ENCODE measurements around the gene PTPN14.

Gene PTPN14

DNA sequence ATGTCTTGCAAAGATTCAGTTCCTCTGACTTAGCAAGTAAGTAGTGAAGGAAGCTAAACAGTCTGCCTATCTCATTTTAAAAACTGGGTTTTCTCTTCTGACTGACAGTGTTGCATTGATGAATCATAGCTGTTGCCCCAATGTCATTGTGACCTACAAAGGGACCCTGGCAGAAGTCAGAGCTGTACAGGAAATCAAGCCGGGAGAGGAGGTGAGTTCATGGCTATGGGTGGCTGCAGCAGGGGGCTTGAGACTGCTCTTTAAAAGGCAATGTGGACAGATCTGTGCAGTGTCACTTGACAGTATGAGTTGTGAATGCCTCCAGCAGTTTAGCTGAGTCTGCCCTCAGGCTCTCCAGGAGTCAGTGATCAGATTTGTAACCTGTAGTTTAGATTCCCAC is 223.9 kb downstream of the PTPN14 start:
- TF ChIP-seq ZNF354C (tag by site-specific recombination; IDR thresholded peaks at IDR 0.05; ENCODE audit: borderline replicate concordance, low read depth) (no peak), SP3 (tag by site-specific recombination; IDR thresholded peaks at IDR 0.05) (no peak), ZIC2 (tag by site-specific recombination; IDR thresholded peaks at IDR 0.05) (0 out of 2 replicates have a peak, but pooled peaks have one; percentile 8), GLIS1 (tag by site-specific recombination; IDR thresholded peaks at IDR 0.05) (0 out of 2 replicates have a peak, but pooled peaks have one; percentile 6)
- TF ChIP-seq, protein P1, sequence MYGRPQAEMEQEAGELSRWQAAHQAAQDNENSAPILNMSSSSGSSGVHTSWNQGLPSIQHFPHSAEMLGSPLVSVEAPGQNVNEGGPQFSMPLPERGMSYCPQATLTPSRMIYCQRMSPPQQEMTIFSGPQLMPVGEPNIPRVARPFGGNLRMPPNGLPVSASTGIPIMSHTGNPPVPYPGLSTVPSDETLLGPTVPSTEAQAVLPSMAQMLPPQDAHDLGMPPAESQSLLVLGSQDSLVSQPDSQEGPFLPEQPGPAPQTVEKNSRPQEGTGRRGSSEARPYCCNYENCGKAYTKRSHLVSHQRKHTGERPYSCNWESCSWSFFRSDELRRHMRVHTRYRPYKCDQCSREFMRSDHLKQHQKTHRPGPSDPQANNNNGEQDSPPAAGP (tag by site-specific recombination; IDR thresholded peaks at IDR 0.05), result no peak
- TF ChIP-seq, protein P2, sequence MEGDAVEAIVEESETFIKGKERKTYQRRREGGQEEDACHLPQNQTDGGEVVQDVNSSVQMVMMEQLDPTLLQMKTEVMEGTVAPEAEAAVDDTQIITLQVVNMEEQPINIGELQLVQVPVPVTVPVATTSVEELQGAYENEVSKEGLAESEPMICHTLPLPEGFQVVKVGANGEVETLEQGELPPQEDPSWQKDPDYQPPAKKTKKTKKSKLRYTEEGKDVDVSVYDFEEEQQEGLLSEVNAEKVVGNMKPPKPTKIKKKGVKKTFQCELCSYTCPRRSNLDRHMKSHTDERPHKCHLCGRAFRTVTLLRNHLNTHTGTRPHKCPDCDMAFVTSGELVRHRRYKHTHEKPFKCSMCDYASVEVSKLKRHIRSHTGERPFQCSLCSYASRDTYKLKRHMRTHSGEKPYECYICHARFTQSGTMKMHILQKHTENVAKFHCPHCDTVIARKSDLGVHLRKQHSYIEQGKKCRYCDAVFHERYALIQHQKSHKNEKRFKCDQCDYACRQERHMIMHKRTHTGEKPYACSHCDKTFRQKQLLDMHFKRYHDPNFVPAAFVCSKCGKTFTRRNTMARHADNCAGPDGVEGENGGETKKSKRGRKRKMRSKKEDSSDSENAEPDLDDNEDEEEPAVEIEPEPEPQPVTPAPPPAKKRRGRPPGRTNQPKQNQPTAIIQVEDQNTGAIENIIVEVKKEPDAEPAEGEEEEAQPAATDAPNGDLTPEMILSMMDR (tag by site-specific recombination; IDR thresholded peaks at IDR 0.05), result no peak
- H3K9me3 ChIP-seq (ENCODE audit: control insufficient read depth, insufficient read depth, low read depth, low read length), result no peaks in the 10 kb centered on the region
- no peak overlapping the region for H3K4me3 ChIP-seq (ENCODE audit: low read depth, low read length)
- POLR2A ChIA-PET, result no interaction called here
- no peak overlapping the region for H3K27ac ChIP-seq (ENCODE audit: extremely low read depth, low read depth, low read length)
- H3K36me3 ChIP-seq (ENCODE audit: control insufficient read depth in 2 of 2, insufficient read depth in 1 of 2, low read length in 2 of 2), result peaks cover 0 to 17% of the 10 kb centered on the region in 2 experiments; a peak in 1 of 3 replicates
- CTCF ChIA-PET, result interaction anchor here (0.5 to 14.5 kb wide), 22 partner anchors 10 to 311 kb away, joined by 3 to 428 read pairs (median 4); no protein-coding TSS in a partner anchor
- no peaks in the 10 kb centered on the region for H3K4me1 ChIP-seq (ENCODE audit: control insufficient read depth, insufficient read depth, low read length)

DNA sequence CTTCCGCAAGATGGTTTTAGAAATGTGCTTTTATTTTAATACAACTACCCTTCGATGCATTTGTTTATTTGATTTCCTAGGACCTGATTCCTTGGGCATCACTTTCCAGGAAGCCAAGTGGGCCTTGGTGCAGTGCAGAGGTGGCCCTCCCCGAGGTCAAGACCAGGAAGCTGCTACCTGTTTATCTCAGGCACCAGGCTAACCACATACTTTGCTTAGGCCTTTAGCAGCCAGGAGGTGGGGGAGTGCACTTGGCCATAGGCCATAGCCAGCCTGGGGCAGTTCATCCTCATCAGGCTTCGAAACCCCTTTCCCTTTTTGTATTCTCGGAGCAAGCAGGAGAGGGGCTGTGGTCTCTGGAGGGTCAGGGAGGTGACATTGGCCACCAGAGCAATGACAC is 225.0 kb downstream of the PTPN14 start:
- Histone ChIP-seq H3K4me3 (ENCODE audit: low read depth, low read length) (no peak overlapping the region), H3K9me3 (ENCODE audit: control insufficient read depth, insufficient read depth, low read depth, low read length) (no peaks in the 10 kb centered on the region), H3K27ac (ENCODE audit: extremely low read depth, low read depth, low read length) (no peak overlapping the region), H3K36me3 (ENCODE audit: control insufficient read depth in 2 of 2, insufficient read depth in 1 of 2, low read length in 2 of 2) (peaks cover 0 to 18% of the 10 kb centered on the region in 2 experiments; a peak in 1 of 3 replicates), H3K4me1 (ENCODE audit: control insufficient read depth, insufficient read depth, low read length) (no peaks in the 10 kb centered on the region)
- ChIA-PET POLR2A (interaction anchor here (1.2 kb wide), 1 partner anchor 65 kb away, joined by 3 read pairs; no protein-coding TSS in a partner anchor), CTCF (interaction anchor here (1.4 to 14.5 kb wide), 5 partner anchors 9 to 263 kb away, joined by 3 to 428 read pairs (median 186); no protein-coding TSS in a partner anchor)
- TF ChIP-seq ZNF16 (tag by site-specific recombination; IDR thresholded peaks at IDR 0.05; ENCODE audit: low read depth) (no peak), ZEB2 (tag by site-specific recombination; IDR thresholded peaks at IDR 0.05) (no peak)

DNA sequence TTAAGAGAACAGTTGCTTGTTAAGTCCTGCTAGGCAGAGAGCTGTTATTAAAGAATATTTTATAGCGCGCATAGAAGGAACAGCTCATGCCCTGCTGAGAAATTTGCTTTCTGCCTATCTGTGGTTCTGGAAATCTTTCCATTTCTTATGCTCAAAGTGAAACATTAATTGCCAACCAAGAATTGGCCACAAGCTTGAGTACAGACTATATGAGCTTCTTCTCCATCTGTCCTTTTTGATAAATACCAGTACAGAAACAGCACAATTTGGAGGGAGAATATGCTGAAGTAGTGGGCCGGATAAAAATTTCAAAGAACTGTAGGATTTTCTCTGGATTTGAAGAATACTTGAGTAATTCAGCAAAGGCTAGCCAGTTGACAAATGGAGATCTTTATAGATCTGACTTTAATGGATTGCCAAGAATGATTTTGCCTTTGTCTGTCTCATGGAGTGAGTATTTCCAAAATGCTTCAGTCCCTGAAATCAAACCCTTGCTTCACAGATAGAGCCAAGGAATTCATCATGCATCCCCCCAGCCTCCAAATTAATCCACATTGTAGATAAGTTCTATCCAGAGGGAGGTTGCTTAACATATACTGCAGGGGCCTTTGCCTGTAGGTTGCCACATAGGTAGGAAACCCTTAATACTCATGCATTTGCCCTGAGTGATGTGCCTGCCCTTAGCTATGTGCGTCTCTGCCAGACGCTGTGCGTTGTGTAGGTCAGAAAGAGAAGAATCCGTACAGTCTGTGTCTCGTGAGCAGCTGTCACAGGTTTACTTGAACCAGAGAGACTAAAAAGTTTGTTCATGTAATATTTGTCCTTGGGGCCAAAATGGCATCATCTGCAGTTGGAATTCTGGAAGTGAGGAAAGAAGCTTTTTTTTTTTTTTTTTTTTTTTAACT is 226.3 kb downstream of the PTPN14 start:
- Histone ChIP-seq H3K36me3 (ENCODE audit: control insufficient read depth in 2 of 2, insufficient read depth in 1 of 2, low read length in 2 of 2) (peaks cover 0 to 17% of the 10 kb centered on the region in 2 experiments; a peak in 1 of 3 replicates), H3K4me1 (ENCODE audit: control insufficient read depth, insufficient read depth, low read length) (no peaks in the 10 kb centered on the region), H3K27ac (ENCODE audit: extremely low read depth, low read depth, low read length) (no peak overlapping the region), H3K9me3 (ENCODE audit: control insufficient read depth, insufficient read depth, low read depth, low read length) (no peaks in the 10 kb centered on the region), H3K4me3 (ENCODE audit: low read depth, low read length) (no peak overlapping the region)
- TF ChIP-seq, protein P3, sequence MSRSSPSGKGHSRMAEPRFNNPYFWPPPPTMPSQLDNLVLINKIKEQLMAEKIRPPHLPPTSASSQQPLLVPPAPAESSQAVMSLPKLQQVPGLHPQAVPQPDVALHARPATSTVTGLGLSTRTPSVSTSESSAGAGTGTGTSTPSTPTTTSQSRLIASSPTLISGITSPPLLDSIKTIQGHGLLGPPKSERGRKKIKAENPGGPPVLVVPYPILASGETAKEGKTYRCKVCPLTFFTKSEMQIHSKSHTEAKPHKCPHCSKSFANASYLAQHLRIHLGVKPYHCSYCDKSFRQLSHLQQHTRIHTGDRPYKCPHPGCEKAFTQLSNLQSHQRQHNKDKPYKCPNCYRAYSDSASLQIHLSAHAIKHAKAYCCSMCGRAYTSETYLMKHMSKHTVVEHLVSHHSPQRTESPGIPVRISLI (tag by site-specific recombination; IDR thresholded peaks at IDR 0.05), result no peak
- TF ChIP-seq ZNF514 (tag by site-specific recombination; IDR thresholded peaks at IDR 0.05), result no peak
- TF ChIP-seq ZNF785 (tag by site-specific recombination; IDR thresholded peaks at IDR 0.05), result no peak
- TF ChIP-seq, protein P4, sequence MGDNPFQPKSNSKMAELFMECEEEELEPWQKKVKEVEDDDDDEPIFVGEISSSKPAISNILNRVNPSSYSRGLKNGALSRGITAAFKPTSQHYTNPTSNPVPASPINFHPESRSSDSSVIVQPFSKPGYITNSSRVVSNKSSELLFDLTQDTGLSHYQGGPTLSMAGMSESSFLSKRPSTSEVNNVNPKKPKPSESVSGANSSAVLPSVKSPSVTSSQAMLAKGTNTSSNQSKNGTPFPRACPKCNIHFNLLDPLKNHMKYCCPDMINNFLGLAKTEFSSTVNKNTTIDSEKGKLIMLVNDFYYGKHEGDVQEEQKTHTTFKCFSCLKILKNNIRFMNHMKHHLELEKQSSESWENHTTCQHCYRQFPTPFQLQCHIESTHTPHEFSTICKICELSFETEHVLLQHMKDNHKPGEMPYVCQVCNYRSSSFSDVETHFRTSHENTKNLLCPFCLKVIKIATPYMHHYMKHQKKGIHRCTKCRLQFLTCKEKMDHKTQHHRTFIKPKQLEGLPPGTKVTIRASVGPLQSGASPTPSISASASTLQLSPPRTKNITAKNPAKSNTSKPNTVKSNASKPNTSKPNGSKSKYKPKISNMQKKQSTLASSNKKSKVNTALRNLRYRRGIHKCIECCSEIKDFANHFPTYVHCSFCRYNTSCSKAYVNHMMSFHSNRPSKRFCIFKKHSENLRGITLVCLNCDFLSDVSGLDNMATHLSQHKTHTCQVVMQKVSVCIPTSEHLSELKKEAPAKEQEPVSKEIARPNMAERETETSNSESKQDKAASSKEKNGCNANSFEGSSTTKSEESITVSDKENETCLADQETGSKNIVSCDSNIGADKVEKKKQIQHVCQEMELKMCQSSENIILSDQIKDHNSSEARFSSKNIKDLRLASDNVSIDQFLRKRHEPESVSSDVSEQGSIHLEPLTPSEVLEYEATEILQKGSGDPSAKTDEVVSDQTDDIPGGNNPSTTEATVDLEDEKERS (tag by site-specific recombination; IDR thresholded peaks at IDR 0.05), result no peak
- TF ChIP-seq FEZF1 (tag by site-specific recombination; IDR thresholded peaks at IDR 0.05), result no peak
- TF ChIP-seq KLF9 (tag by site-specific recombination; IDR thresholded peaks at IDR 0.05; ENCODE audit: low read depth), result no peak
- no peak for TF ChIP-seq ZSCAN23 (tag by site-specific recombination; IDR thresholded peaks at IDR 0.05)
- TF ChIP-seq, protein P5, sequence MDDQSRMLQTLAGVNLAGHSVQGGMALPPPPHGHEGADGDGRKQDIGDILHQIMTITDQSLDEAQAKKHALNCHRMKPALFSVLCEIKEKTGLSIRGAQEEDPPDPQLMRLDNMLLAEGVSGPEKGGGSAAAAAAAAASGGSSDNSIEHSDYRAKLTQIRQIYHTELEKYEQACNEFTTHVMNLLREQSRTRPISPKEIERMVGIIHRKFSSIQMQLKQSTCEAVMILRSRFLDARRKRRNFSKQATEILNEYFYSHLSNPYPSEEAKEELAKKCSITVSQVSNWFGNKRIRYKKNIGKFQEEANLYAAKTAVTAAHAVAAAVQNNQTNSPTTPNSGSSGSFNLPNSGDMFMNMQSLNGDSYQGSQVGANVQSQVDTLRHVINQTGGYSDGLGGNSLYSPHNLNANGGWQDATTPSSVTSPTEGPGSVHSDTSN (CRISPR knock-in tag; IDR thresholded peaks at IDR 0.05), result no peak
- CTCF ChIA-PET, result interaction anchor here (0.6 to 12.8 kb wide), 12 partner anchors 8 to 1039 kb away, joined by 3 to 428 read pairs (median 4); no protein-coding TSS in a partner anchor
- POLR2A ChIA-PET, result interaction anchor here (0.6 to 0.7 kb wide), 3 partner anchors 21 to 1083 kb away, joined by 3 to 8 read pairs (median 3); no protein-coding TSS in a partner anchor

Measured in HEK293 (cell line).